Hepatic stellate cell (primary cell): ENCODE data around the gene TXK.

ENCODE experiments used
- DNase-seq: peaks from one replicate; pipeline ENCODE4 v3.0.0; 2011; ENCODE audit warnings: low spot score

Gene TXK

GRCh38 chr4:48018112-48018511, 115.9 kb downstream of the TXK start:
- DNase-seq, result no peak

GRCh38 chr4:48017108-48017571, 116.9 kb downstream of the TXK start:
- peak; percentile 77 for DNase-seq
